Measurements from ENCODE around the gene OSCP1.

Gene OSCP1

GRCh38 chr1:36384542-36385409, 65.5 kb downstream of the OSCP1 start:
- peaks cover 7 to 20% of the 10 kb centered on the region in 2 donors for H3K36me3 Mint-ChIP-seq
- DNase-seq (no peak), ATAC-seq (replicated peaks) (no peak)
- H3K9me3 Mint-ChIP-seq: no peaks in the 10 kb centered on the region
- H3K27me3 Mint-ChIP-seq: no peaks in the 10 kb centered on the region
- H3K27ac Mint-ChIP-seq: peak overlapping the region; percentile 95
- peaks cover 55 to 83% of the 10 kb centered on the region in 2 donors for H3K4me1 Mint-ChIP-seq
- H3K4me3 Mint-ChIP-seq: peak overlapping the region; percentile 89 to 94

- Mint-ChIP-seq H3K9me3 (no peaks in the 10 kb centered on the region), H3K27me3 (no peaks in the 10 kb centered on the region), H3K4me1 (peaks cover 53 to 87% of the 10 kb centered on the region in 2 donors), H3K27ac (peak overlapping the region; percentile 63), H3K4me3 (no peak overlapping the region), H3K36me3 (peaks cover 3 to 21% of the 10 kb centered on the region in 2 donors)
- DNase-seq (no peak), ATAC-seq (replicated peaks) (no peak)
Observed at GRCh38 chr1:36383240-36383639, 67.0 kb downstream of the OSCP1 start.

GRCh38 chr1:36382669-36383068, 67.6 kb downstream of the OSCP1 start:
- Mint-ChIP-seq H3K27ac (peak overlapping the region; percentile 42), H3K27me3 (no peaks in the 10 kb centered on the region), H3K36me3 (peaks cover 3 to 21% of the 10 kb centered on the region in 2 donors), H3K9me3 (no peaks in the 10 kb centered on the region), H3K4me3 (no peak overlapping the region), H3K4me1 (peaks cover 52 to 88% of the 10 kb centered on the region in 2 donors)
- DNase-seq (no peak), ATAC-seq (replicated peaks) (no peak)

- ATAC-seq (replicated peaks) (no peak), DNase-seq (no peak)
- peak overlapping the region; percentile 63 for H3K27ac Mint-ChIP-seq
- no peaks in the 10 kb centered on the region for H3K9me3 Mint-ChIP-seq
- peaks cover 50 to 87% of the 10 kb centered on the region in 2 donors for H3K4me1 Mint-ChIP-seq
- H3K36me3 Mint-ChIP-seq: peaks cover 3 to 21% of the 10 kb centered on the region in 2 donors
- no peaks in the 10 kb centered on the region for H3K27me3 Mint-ChIP-seq
- H3K4me3 Mint-ChIP-seq: no peak overlapping the region
Observed at GRCh38 chr1:36382231-36382630, 68.0 kb downstream of the OSCP1 start.

- Mint-ChIP-seq H3K36me3 (peaks cover 3 to 21% of the 10 kb centered on the region in 2 donors), H3K27me3 (no peaks in the 10 kb centered on the region), H3K9me3 (no peaks in the 10 kb centered on the region), H3K27ac (peak overlapping the region; percentile 63), H3K4me3 (no peak overlapping the region), H3K4me1 (peaks cover 45 to 78% of the 10 kb centered on the region in 2 donors)
- no peak for ATAC-seq (replicated peaks)
- DNase-seq: no peak
Observed at GRCh38 chr1:36381405-36381804, 68.8 kb downstream of the OSCP1 start.

GRCh38 chr1:36380782-36381181, 69.5 kb downstream of the OSCP1 start:
- no peak for ATAC-seq (replicated peaks)
- peaks cover 50 to 74% of the 10 kb centered on the region in 2 donors for H3K4me1 Mint-ChIP-seq
- H3K36me3 Mint-ChIP-seq: peaks cover 7 to 25% of the 10 kb centered on the region in 2 donors
- no peaks in the 10 kb centered on the region for H3K27me3 Mint-ChIP-seq
- H3K4me3 Mint-ChIP-seq: no peak overlapping the region
- peak overlapping the region; percentile 63 for H3K27ac Mint-ChIP-seq
- no peaks in the 10 kb centered on the region for H3K9me3 Mint-ChIP-seq
- no peak for DNase-seq

GRCh38 chr1:36380143-36380619, 70.1 kb downstream of the OSCP1 start:
- peaks cover 7 to 25% of the 10 kb centered on the region in 2 donors for H3K36me3 Mint-ChIP-seq
- H3K4me1 Mint-ChIP-seq: peaks cover 50 to 74% of the 10 kb centered on the region in 2 donors
- ATAC-seq (replicated peaks) (no peak), DNase-seq (no peak)
- H3K4me3 Mint-ChIP-seq: no peak overlapping the region
- H3K27me3 Mint-ChIP-seq: no peaks in the 10 kb centered on the region
- peak overlapping the region; percentile 63 for H3K27ac Mint-ChIP-seq
- no peaks in the 10 kb centered on the region for H3K9me3 Mint-ChIP-seq

- no peaks in the 10 kb centered on the region for H3K27me3 Mint-ChIP-seq
- ATAC-seq (replicated peaks) (no peak), DNase-seq (no peak)
- H3K4me1 Mint-ChIP-seq: peaks cover 55 to 75% of the 10 kb centered on the region in 2 donors
- no peaks in the 10 kb centered on the region for H3K9me3 Mint-ChIP-seq
- H3K4me3 Mint-ChIP-seq: no peak overlapping the region
- H3K27ac Mint-ChIP-seq: peak overlapping the region; percentile 74
- peaks cover 7 to 27% of the 10 kb centered on the region in 2 donors for H3K36me3 Mint-ChIP-seq
Observed at GRCh38 chr1:36377791-36378492, 72.3 kb downstream of the OSCP1 start.

GRCh38 chr1:36372617-36373016, 77.6 kb downstream of the OSCP1 start:
- DNase-seq (no peak), ATAC-seq (replicated peaks) (no peak)
- Mint-ChIP-seq H3K9me3 (no peaks in the 10 kb centered on the region), H3K4me1 (peaks cover 54 to 72% of the 10 kb centered on the region in 2 donors), H3K4me3 (peak overlapping the region; percentile 17 to 28), H3K27me3 (no peaks in the 10 kb centered on the region), H3K36me3 (peaks cover 5 to 10% of the 10 kb centered on the region in 2 donors), H3K27ac (peak overlapping the region; percentile 99)

GRCh38 chr1:36369061-36369861, 81.0 kb downstream of the OSCP1 start:
- ATAC-seq (replicated peaks) (peak; percentile 35 to 41), DNase-seq (peak; percentile 55)
- peaks cover 54 to 88% of the 10 kb centered on the region in 2 donors for H3K4me1 Mint-ChIP-seq
- H3K27me3 Mint-ChIP-seq: no peaks in the 10 kb centered on the region
- H3K4me3 Mint-ChIP-seq: no peak overlapping the region
- H3K36me3 Mint-ChIP-seq: peaks cover 8 to 22% of the 10 kb centered on the region in 2 donors
- no peaks in the 10 kb centered on the region for H3K9me3 Mint-ChIP-seq
- H3K27ac Mint-ChIP-seq: peak overlapping the region; percentile 25
